Mesenchymal stem cell (in vitro differentiated cells and primary cell): Measurements from ENCODE around the gene ZNF276.
A peak's percentile ranks its signal among the peaks of the same experiment; 100 is the strongest.

Source experiments
- DNase-seq: peaks from one replicate; pipeline ENCODE4 v3.0.0-alpha.2; 2013
- H2AFZ ChIP-seq: one replicate; pipeline ENCODE4 v1.6.1; 2013; ENCODE audit warnings: low read depth, mild to moderate bottlenecking, control low read depth, inconsistent platforms, low read length, moderate library complexity
- H2AK5ac ChIP-seq: 2 replicates; pipeline ENCODE4 v1.6.1; 2013; ENCODE audit warnings: low read length, moderate library complexity, mild to moderate bottlenecking, inconsistent platforms; ENCODE audit not compliant: severe bottlenecking
- H2BK120ac ChIP-seq: one replicate; pipeline ENCODE4 v1.6.1; 2013; ENCODE audit warnings: low read depth, mild to moderate bottlenecking, inconsistent platforms, low read length, moderate library complexity
- H2BK12ac ChIP-seq, 2 experiments: one replicate each; pipeline ENCODE4 v1.6.1; 2013; ENCODE audit warnings: inconsistent platforms in 2 of 2, low read length in 2 of 2, mild to moderate bottlenecking in 2 of 2, moderate library complexity in 2 of 2, control low read depth in 1 of 2
- H2BK15ac ChIP-seq: one replicate; pipeline ENCODE4 v1.6.1; 2013; ENCODE audit warnings: mild to moderate bottlenecking, low read depth, inconsistent platforms; ENCODE audit not compliant: poor library complexity, severe bottlenecking
- H2BK5ac ChIP-seq: 2 replicates; pipeline ENCODE4 v1.6.1; 2013; ENCODE audit warnings: low read depth, mild to moderate bottlenecking, low read length, control low read depth, inconsistent platforms; ENCODE audit not compliant: poor library complexity, severe bottlenecking
- H3K14ac ChIP-seq, 2 experiments: one replicate each; pipeline ENCODE4 v1.6.1; 2013; ENCODE audit warnings: inconsistent platforms in 2 of 2, low read length in 2 of 2, control low read depth in 1 of 2, mild to moderate bottlenecking in 1 of 2, moderate library complexity in 1 of 2
- H3K18ac ChIP-seq, 2 experiments: one replicate each; pipeline ENCODE4 v1.6.1; 2013; ENCODE audit warnings: inconsistent platforms in 2 of 2, low read length in 2 of 2, control low read depth in 1 of 2, low read depth in 1 of 2, mild to moderate bottlenecking in 1 of 2
- H3K23ac ChIP-seq, 2 experiments: one replicate each; pipeline ENCODE4 v1.6.1; 2013; ENCODE audit warnings: inconsistent platforms in 2 of 2, low read length in 2 of 2, mild to moderate bottlenecking in 2 of 2, moderate library complexity in 2 of 2, control low read depth in 1 of 2
- H3K27ac ChIP-seq: 2 replicates; pipeline ENCODE4 v1.5.1; 2013; ENCODE audit warnings: mild to moderate bottlenecking, moderate library complexity, low read length, control low read depth, inconsistent platforms; ENCODE audit not compliant: poor library complexity, severe bottlenecking
- H3K27me3 ChIP-seq, 2 experiments: 2 replicates each; pipeline versions ENCODE4 v1.6.1 to v1.7.0; 2013; ENCODE audit warnings: low read length in 2 of 2, mild to moderate bottlenecking in 2 of 2, moderate library complexity in 2 of 2, control low read depth in 1 of 2, inconsistent platforms in 1 of 2; ENCODE audit not compliant: control insufficient read depth in 1 of 2, insufficient read depth in 1 of 2
- H3K36me3 ChIP-seq, 2 experiments: 2 replicates each; pipeline versions ENCODE4 v1.6.1 to v1.7.0; 2013; ENCODE audit warnings: low read length in 2 of 2, control low read depth in 1 of 2, inconsistent platforms in 1 of 2, low read depth in 1 of 2, mild to moderate bottlenecking in 1 of 2; ENCODE audit not compliant: insufficient read depth in 2 of 2, control insufficient read depth in 1 of 2
- H3K4ac ChIP-seq, 2 experiments: one replicate each; pipeline ENCODE4 v1.6.1; 2013; ENCODE audit warnings: inconsistent platforms in 2 of 2, low read length in 2 of 2, mild to moderate bottlenecking in 2 of 2, moderate library complexity in 2 of 2, control low read depth in 1 of 2, low read depth in 1 of 2
- H3K4me1 ChIP-seq: 2 replicates; pipeline ENCODE4 v1.6.1; 2013; ENCODE audit warnings: low read depth, low read length, control low read depth; ENCODE audit not compliant: control insufficient read depth, insufficient read depth
- H3K4me2 ChIP-seq: 2 replicates; pipeline ENCODE4 v1.6.1; 2013; ENCODE audit warnings: low read length, mild to moderate bottlenecking, inconsistent platforms; ENCODE audit not compliant: poor library complexity, severe bottlenecking
- H3K4me3 ChIP-seq, 2 experiments: 2 replicates each; pipeline versions ENCODE4 v1.5.1 to v1.7.0; 2013; ENCODE audit warnings: low read length in 2 of 2, mild to moderate bottlenecking in 2 of 2, control low read depth in 1 of 2, low read depth in 1 of 2; ENCODE audit not compliant: insufficient read depth in 1 of 2
- H3K79me1 ChIP-seq: replicated peaks from 2 replicates; pipeline ENCODE4 v1.6.1; 2013; ENCODE audit warnings: mild to moderate bottlenecking, control low read depth, low read length, inconsistent platforms; ENCODE audit not compliant: poor library complexity, severe bottlenecking
- H3K9ac ChIP-seq: 2 replicates; pipeline ENCODE4 v1.7.0; 2013; ENCODE audit warnings: mild to moderate bottlenecking, low read length, moderate library complexity
- H3K9me3 ChIP-seq: 2 replicates; pipeline ENCODE4 v1.7.0; 2013; ENCODE audit warnings: mild to moderate bottlenecking, low read length; ENCODE audit not compliant: control insufficient read depth
- H4K8ac ChIP-seq: one replicate; pipeline ENCODE4 v1.6.1; 2013; ENCODE audit warnings: inconsistent platforms, mild to moderate bottlenecking, low read length, moderate library complexity
- H4K91ac ChIP-seq: one replicate; pipeline ENCODE4 v1.6.1; 2013; ENCODE audit warnings: mild to moderate bottlenecking, low read length, inconsistent platforms
- WGBS: methylation state at CpG from one replicate; pipeline ENCODE4 v1.1.7; 2013; ENCODE audit warnings: mixed read lengths; 5-methylcytosine and 5-hydroxymethylcytosine counted together

Gene ZNF276

DNA sequence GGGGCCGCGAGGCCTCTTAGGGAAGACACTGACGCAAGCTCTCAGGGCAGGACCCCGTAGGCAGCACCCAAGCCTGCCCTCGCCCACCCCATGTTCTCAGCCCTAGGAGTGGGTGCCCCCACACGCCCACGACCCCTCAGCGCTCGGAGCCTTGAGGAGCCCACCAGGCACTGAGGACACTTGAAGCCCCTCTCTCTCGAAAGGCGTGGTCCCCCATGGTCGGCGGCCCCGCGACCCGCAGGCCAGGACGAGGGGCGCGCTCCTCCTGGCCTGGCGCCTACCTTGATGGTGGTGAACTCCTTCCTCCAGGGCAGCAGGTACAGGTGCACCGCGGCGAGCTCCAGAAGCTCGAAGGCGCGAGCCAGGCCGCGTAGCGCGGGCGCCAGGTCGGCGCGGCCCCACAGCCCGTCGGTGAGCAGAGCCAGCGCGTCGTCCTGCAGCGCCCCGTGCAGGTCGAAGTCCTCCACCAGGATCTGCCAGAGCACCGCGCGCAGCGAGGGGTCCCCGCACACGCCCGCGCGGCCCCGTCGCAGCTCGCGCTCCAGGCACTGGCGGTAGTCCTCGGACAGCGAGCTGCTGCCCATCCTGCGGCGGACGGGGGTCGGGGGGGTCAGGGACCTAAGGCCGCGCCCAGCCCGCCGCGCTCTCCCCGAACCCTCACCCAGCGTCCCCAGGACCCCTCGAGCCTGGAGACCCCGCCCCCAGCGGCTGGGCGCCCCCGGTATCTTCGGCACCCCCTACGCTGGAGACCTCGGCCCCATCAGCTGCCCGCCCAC, 20.5 kb upstream of the ZNF276 start:
- peak overlapping the region in 1 of 2 experiments; percentile 57 for H3K23ac ChIP-seq
- peaks cover 38% of the 10 kb centered on the region for H3K4me1 ChIP-seq
- H3K9me3 ChIP-seq, result no peaks in the 10 kb centered on the region
- no peak overlapping the region for H2BK120ac ChIP-seq
- peak overlapping the region; percentile 92 for H3K4me2 ChIP-seq
- peak overlapping the region; percentile 34 to 76 for H3K18ac ChIP-seq
- no peak overlapping the region for H2AK5ac ChIP-seq
- peak overlapping the region in 1 of 2 experiments; percentile 3 for H3K14ac ChIP-seq
- no peak overlapping the region for H2BK15ac ChIP-seq
- 7% methylated on average over 61 of the region's 78 CpGs for WGBS
- H3K9ac ChIP-seq, result peak overlapping the region; percentile 86
- no peak overlapping the region for H2BK5ac ChIP-seq
- H3K79me1 ChIP-seq, result peaks cover 17% of the 10 kb centered on the region
- peak overlapping the region; percentile 14 for H4K91ac ChIP-seq
- peak; percentile 65 for DNase-seq
- H3K27ac ChIP-seq, result no peak overlapping the region
- H3K27me3 ChIP-seq, result peaks cover 0 to 13% of the 10 kb centered on the region in 2 experiments
- peak overlapping the region; percentile 63 for H4K8ac ChIP-seq
- peak overlapping the region; percentile 47 for H2AFZ ChIP-seq
- peaks cover 3 to 24% of the 10 kb centered on the region in 2 experiments for H3K36me3 ChIP-seq
- peak overlapping the region; percentile 37 to 78 for H3K4ac ChIP-seq
- peak overlapping the region in 1 of 2 experiments; percentile 7 for H2BK12ac ChIP-seq
- H3K4me3 ChIP-seq, result peak overlapping the region; percentile 80 to 85

DNA sequence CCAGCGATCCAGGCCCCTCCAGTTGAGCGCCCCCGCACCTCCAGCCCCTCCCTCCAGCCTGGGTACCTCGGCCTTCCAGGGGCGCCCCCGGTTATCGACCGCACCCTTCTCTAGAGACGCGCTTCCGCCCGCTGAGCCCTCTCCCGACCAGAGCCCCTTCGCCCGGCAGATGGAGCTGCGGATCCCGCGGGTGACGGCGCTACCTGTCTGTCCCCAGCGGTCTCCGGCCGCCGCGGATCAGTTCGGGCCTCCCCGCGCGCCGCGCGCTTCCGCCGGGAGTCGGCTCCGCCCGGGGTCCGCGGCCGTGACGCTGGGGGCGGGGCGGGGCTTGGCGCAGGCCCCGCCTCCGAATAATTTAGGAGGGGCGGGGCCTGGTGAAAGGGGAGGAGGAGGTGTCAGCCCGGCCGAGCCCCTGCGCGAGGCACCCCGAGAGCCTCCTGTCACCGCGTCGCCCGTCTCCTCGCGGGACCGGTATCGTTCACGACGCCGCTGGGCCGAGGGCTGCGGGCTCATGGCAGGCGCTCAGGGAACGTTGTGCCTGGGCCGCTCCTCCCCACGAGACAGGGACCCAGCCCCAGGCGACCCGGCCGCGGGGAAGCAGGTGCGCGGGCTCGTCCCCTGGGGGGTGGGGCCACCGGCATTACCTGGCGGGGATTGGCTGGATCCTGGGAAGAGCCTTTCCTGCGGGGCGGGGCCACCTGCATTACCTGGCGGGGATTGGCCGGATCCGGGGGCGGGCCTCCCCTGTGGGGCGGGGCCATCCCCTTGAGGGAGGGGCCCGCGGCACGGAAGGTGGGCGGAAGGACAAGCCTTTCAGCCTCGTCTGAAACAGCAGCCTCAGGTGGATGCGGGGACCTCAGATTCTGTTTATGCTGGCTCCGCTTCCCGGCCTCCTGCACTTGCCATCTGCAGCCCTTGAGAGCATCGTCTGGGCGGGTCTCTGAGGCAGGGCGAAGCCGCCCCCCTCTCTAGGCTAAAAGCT, 19.6 kb upstream of the ZNF276 start, which contains the start of gene SPATA2L:
TSS of gene SPATA2L (minus strand) at position 281 of the 982 bp plus-strand sequence. CDS start 473 bp downstream, outside the sequence.
- Histone ChIP-seq H3K14ac (peak within 1 kb of the TSS in 1 of 2 experiments; percentile 36), H2BK120ac (peak within 1 kb of the TSS; percentile 36), H4K91ac (peak within 1 kb of the TSS; percentile 5), H3K4me3 (peak within 1 kb of the TSS; percentile 80 to 85), H2BK15ac (peak within 1 kb of the TSS; percentile 76), H3K4me2 (peak within 1 kb of the TSS; percentile 92), H3K79me1 (peaks cover 13% of the 10 kb centered on the region), H3K27me3 (peaks cover 0 to 13% of the 10 kb centered on the region in 2 experiments), H3K4ac (peak within 1 kb of the TSS; percentile 37 to 78), H2BK12ac (peak within 1 kb of the TSS in 1 of 2 experiments; percentile 70), H2AFZ (peak within 1 kb of the TSS; percentile 90), H3K36me3 (peaks cover 3 to 17% of the 10 kb centered on the region in 2 experiments), H4K8ac (peak within 1 kb of the TSS; percentile 63), H2AK5ac (no peak within 1 kb of the TSS), H3K27ac (peak within 1 kb of the TSS; percentile 34), H3K4me1 (peaks cover 34% of the 10 kb centered on the region), H3K23ac (peak within 1 kb of the TSS in 1 of 2 experiments; percentile 92), H3K9ac (peak within 1 kb of the TSS; percentile 86), H3K18ac (peak within 1 kb of the TSS; percentile 72 to 76), H2BK5ac (no peak within 1 kb of the TSS), H3K9me3 (no peaks in the 10 kb centered on the region)
- peak; percentile 84 for DNase-seq
- 2% methylated on average over 78 of the region's 97 CpGs for WGBS

DNA sequence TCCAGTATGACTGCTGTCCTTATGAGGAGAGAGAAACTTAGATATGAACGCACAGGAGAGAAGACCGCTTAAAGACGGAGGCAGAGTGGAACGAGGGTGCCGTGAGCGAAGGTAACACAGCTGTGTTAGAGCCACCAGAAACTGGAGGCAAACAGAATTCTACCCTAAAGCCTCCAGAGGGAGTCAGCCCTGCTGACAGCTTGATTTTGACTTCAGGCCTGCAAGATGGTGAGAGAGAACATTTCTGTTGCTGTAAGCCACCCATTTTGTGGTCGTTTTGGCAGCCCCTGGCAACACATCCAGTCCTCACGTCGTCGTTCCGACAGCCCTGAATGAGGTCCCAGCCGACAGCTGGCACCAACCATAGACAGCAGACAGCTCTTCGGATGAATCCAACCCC, 17.1 kb upstream of the ZNF276 start:
- H3K9ac ChIP-seq, result no peak overlapping the region
- H3K79me1 ChIP-seq, result peaks cover 5% of the 10 kb centered on the region
- H4K91ac ChIP-seq, result no peak overlapping the region
- WGBS, result 88% methylated on average over 13 of the region's 13 CpGs
- no peak overlapping the region for H3K14ac ChIP-seq
- H2BK5ac ChIP-seq, result no peak overlapping the region
- H2BK12ac ChIP-seq, result no peak overlapping the region
- H2BK15ac ChIP-seq, result no peak overlapping the region
- no peak overlapping the region for H3K4me2 ChIP-seq
- no peak overlapping the region for H2AK5ac ChIP-seq
- no peak overlapping the region for H3K18ac ChIP-seq
- peaks cover 9 to 24% of the 10 kb centered on the region in 2 experiments for H3K36me3 ChIP-seq
- peaks cover 30% of the 10 kb centered on the region for H3K4me1 ChIP-seq
- no peaks in the 10 kb centered on the region for H3K9me3 ChIP-seq
- no peak overlapping the region for H3K23ac ChIP-seq
- no peak overlapping the region for H2BK120ac ChIP-seq
- DNase-seq, result no peak
- no peak overlapping the region for H3K27ac ChIP-seq
- H3K4me3 ChIP-seq, result no peak overlapping the region
- peaks cover 0 to 13% of the 10 kb centered on the region in 2 experiments for H3K27me3 ChIP-seq
- H2AFZ ChIP-seq, result no peak overlapping the region
- no peak overlapping the region for H4K8ac ChIP-seq
- H3K4ac ChIP-seq, result no peak overlapping the region
